ENCODE results near the gene HYI. TPM values are rescaled to one million over a fixed set of nuclear protein-coding genes. Genes with fewer than 3 reads are reported as not detected.

HYI gene
- total RNA-seq, 4 donors from 2014 or later: 127 to 210 (median 169) TPM

GRCh38 chr1:43426221-43426620 is 27.5 kb downstream of the HYI start:
- DNase-seq: no peak
- Histone ChIP-seq H3K9me3 (no peaks in the 10 kb centered on the region), H3K4me1 (no peaks in the 10 kb centered on the region), H3K36me3 (peaks cover 0 to 94% (median 2%) of the 10 kb centered on the region in 3 donors), H3K27ac (no peak overlapping the region), H3K27me3 (no peaks in the 10 kb centered on the region), H3K4me3 (no peak overlapping the region)
- TF ChIP-seq POLR2A (IDR thresholded peaks at IDR 0.05) (no peak), CTCF (IDR thresholded peaks at IDR 0.05) (no peak)

- peaks cover 0 to 94% (median 0%) of the 10 kb centered on the region in 3 donors for H3K36me3 ChIP-seq
- TF ChIP-seq CTCF (IDR thresholded peaks at IDR 0.05) (no peak), POLR2A (IDR thresholded peaks at IDR 0.05) (no peak)
These were observed 28.7 kb downstream of the HYI start for GRCh38 chr1:43425045-43425444.

DNA sequence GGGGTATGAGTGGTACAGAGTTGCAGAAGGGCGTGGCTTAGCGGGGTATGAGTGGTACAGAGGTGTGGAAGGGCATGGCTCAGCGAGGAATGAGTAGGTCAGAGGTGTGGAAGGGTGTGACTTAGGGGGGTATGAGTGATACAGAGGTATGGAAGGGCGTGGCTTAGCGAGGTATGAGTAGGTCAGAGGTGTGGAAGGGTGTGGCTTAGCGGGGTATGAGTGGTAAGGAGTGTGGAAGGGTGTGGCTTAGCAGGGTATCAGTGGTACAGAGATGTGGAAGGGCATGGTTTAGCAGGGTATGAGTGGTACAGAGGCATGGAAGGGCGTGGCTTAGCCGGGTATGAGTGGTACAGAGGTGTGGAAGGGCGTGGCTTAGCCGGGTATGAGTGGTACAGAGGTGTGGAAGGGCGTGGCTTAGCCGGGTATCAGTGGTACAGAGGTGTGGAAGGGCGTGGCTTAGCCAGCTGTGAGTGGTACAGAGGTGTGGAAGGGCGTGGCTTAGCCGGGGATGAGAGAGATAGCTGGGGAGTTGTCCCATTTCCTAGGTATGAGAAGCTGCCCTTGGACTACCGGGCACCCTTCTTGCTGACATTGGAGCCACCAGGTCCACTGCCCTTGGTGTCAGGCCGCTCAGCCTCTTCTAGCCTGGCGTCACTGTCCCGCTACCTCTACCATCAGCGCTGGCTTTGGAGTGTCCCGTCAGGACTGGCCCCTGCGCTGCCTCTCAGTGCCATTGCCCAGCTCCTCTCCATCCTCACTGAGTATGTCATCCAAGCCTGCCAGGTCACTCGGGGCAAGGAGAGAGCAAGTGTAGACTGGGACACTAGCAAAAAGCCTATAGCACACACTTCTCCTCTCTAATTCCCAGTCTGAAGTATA is 29.8 kb downstream of the HYI start:
- Histone ChIP-seq H3K4me1 (no peaks in the 10 kb centered on the region), H3K36me3 (peaks cover 0 to 94% (median 0%) of the 10 kb centered on the region in 3 donors), H3K27me3 (no peaks in the 10 kb centered on the region), H3K4me3 (no peak overlapping the region), H3K27ac (peak overlapping the region in 2 of 4 donors; percentile 51 to 79), H3K9me3 (no peaks in the 10 kb centered on the region)
- no peak for DNase-seq
- TF ChIP-seq POLR2A (IDR thresholded peaks at IDR 0.05): no peak

More at GRCh38 chr1:43425045-43425444, 28.7 kb downstream of the HYI start:
- Histone ChIP-seq H3K27me3 (no peaks in the 10 kb centered on the region), H3K27ac (no peak overlapping the region), H3K4me3 (no peak overlapping the region), H3K4me1 (no peaks in the 10 kb centered on the region), H3K9me3 (no peaks in the 10 kb centered on the region)
- DNase-seq: no peak

DNA sequence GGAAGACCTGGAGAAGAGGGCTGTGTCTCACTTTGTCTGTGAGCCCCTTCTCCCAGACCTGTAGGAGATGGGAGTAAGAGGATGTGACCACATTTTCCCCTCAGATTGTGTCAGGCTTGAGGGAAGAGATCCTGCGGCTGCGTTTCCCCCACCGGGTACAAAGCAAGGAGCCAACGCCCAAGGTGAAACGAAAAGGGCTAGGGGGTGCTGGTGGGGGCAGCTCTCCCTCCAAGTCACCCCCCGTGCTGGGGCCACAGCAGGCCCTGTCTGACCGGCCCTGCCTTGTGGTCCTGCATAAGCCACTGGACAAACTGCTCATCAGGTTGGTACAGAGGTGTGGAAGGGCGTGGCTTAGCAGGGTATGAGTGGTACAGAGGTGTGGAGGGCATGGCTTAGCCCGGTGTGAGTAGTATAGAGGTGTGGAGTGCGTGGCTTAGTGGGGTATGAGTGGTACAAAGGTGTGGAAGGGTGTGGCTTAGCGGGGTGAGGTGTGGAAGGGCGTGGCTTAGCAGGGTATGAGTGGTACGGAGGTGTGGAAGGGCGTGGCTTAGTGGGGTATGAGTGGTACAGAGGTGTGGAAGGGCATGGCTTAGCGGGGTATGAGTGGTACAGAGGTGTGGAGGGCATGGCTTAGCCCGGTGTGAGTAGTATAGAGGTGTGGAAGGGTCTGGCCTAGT is 30.6 kb downstream of the HYI start:
- H3K27ac ChIP-seq: peak overlapping the region in 2 of 4 donors; percentile 51 to 79
- H3K4me1 ChIP-seq: no peaks in the 10 kb centered on the region
- no peak overlapping the region for H3K4me3 ChIP-seq
- TF ChIP-seq POLR2A (IDR thresholded peaks at IDR 0.05) (no peak), CTCF (IDR thresholded peaks at IDR 0.05) (no peak)
- DNase-seq: no peak
- no peaks in the 10 kb centered on the region for H3K9me3 ChIP-seq
- no peaks in the 10 kb centered on the region for H3K27me3 ChIP-seq
- peaks cover 0 to 94% (median 0%) of the 10 kb centered on the region in 3 donors for H3K36me3 ChIP-seq

DNA sequence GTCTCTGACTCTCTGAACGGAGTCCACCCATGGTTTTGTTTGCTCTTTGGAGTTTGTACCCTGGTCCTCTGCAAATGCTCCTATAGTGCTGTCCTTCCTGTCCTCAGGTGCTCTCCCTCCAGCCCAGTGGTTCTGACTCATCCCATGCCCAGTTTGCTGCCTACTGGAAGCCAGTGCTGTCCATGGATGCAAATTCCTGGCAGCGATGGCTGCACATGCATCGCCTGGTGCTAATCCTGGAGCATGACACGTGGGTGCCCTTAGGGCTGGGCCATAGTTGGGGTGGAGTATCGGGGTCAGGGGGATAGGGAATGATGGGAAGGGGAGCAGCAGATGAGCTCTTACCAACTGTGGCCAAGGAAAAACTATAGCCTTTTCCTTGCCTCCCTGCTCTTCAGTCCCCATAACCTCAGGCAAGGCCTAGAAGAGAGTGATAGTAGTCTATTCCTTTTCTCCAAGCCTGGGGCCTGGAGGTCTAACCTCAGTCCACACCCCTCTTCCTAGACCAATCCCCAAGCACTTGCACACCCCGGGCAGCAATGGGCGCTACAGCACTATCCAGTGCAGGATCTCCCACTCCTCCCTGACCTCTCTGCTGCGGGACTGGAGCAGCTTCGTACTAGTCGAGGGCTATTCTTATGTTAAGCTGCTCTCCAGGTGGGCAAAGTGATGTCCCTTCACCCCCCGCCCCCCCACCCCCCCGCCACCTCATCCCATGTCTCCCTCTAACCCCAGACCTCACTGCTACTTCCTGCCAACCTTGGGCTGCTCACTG is 31.6 kb downstream of the HYI start:
- Histone ChIP-seq H3K27ac (no peak overlapping the region), H3K4me3 (no peak overlapping the region), H3K9me3 (no peaks in the 10 kb centered on the region), H3K4me1 (no peaks in the 10 kb centered on the region), H3K27me3 (no peaks in the 10 kb centered on the region), H3K36me3 (peaks cover 0 to 94% (median 0%) of the 10 kb centered on the region in 3 donors)
- TF ChIP-seq CTCF (IDR thresholded peaks at IDR 0.05) (no peak), POLR2A (IDR thresholded peaks at IDR 0.05) (no peak)
- DNase-seq: no peak
